Tongue (tissue), 2 donors: ENCODE measurements around the gene TMEM72. TPM values are rescaled to one million over a fixed set of nuclear protein-coding genes. Genes with fewer than 3 reads are reported as not detected.

Source experiments
- DNase-seq: peaks from one replicate; pipeline ENCODE4 v3.0.0-alpha.2; 2015
- total RNA-seq: library from RNA; depleted of rRNA; stranded (reverse); fragments of >200 nt; gene quantifications from one replicate; pipeline ENCODE4 v1.2.3, GENCODE V29; 2014

The TMEM72 gene
- total RNA-seq, 1 donor from 2014 or later: 0.41 TPM

DNA sequence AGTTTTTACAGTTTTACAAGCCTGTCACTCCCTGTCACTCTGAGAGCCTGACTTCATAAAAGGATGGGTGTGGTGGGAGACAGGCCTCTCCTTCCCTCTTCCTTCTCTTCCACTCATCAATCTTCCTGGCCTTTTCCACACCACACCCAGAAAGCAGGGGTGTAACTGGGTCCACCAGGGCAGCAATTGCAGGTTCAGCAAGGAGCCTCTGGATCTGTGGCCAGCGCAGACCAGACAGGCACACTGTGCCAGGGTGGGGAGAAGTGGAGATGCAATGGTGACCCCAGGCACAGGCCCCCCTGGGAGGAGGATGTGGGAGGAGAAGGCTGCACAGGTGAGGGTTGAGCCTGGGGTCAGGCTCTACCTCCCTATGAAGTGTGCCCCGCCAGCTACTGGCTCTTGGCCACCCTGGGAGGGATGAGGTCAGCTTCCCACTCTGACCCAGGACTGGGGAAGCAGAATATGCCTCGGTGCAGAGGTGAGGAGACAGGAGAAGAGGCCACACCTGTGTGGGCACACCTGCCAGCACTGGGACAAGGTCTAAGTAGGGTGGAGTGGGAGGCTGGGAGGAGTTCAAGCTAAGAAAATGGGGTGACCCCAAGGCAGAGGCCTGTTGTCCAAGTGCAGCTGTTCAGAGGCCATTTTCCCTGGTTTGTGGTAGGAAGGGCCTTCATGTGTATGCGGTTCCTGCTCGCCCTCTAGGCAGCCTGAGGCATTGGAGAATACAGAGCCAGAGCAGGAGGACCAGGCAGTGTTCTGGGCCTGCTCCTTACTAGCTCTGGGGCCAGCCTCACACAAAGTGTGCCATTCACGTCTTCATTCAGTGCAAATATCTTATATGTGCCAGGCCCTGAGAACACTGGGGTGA, 20.2 kb upstream of the TMEM72 start:
- DNase-seq: no peak

DNA sequence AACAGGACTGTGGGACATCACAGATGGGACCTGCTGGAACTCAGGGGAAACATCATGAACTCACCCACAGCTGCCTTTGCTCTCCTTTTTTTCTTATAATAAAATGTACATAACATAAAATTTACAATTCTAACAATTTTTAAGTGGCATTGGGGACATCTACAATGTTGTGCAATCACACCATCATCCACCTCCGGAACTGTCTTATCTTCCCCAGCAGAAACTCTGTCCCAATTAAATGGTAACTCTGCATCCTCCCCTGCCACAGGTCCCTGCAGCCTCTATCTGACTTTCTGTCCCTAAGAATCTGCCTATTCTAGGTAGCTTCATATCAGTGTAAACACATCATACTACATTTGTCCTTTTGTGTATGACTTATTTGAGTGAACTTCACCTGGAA, 19.4 kb upstream of the TMEM72 start:
- DNase-seq: no peak

DNA sequence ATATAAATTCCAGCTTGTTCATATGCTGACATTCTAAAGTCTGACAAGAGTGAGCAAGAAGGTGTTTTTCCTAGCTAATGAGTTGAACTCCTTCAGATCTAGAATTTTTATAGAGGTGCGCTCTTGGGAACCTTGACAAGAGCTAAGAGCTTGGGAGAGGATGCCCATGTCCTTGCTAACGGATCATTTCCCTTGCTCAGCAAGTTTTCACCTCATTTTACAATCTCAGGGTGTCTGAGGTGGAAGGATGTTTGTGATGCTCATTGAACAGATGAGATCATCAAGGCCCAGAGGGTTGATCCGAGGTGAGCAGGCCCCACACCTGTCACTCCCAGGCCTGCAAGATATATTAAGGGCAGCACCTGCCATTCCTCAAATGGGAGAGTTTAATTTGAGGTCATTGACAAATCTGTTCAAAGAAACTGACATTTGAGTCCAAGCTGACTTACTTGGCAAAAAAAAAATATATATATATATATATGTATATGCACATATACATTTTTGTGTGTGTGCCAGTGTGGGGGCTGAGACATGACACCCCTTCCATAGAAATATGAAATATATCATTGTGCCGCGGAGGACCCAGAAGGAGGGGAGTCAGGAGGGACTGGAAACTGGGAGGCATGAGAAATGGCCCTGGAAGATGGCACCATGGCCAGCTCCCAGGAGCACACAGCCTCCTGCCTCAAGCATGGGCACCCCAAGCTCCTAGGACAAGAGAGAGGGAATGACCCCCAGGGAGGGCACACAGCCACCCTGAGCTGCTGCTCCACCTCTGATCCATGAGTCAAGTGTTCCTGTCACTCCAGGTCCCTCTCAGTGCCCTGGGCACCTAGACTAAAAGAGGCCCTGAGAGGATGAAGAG, 17.3 kb upstream of the TMEM72 start:
- DNase-seq: no peak

DNA sequence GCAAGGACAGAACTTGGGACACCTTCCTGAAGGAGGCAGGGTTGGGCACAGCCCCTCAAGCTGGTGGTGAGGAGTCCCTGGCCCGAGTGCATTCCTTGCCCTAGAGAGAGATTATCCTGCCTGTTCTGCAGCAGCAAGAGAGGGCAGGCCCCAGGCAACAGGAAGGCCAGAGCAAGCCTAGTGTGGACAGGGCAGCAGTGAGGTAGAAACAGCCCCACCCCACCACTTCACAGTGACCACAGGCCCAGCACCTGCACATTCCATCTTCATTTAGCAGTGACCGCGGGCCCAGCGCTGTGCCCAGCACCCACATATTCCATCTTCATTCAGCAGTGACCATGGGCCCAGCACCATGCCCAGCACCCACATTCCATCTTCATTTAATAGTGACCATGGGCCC, 16.4 kb upstream of the TMEM72 start:
- no peak for DNase-seq

DNA sequence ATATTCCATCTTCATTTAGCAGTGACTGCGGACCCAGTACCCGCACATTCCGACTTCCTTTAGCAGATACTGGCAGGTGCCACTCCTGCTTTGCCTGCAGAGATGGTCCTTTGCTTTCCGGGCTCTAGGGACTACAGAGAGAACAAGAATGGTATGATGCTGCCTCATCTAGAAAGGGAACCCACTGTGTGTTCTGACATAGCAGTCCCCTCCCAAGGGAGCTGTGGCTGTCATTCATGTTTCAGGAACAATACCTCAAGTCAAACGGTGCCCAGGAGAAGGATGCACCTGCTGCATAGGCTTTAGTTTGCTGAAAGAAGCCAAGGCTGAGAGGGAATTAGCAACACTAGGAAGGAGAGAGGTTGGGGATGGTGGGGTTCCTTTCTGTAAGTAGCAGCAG, 15.9 kb upstream of the TMEM72 start:
- no peak for DNase-seq

DNA sequence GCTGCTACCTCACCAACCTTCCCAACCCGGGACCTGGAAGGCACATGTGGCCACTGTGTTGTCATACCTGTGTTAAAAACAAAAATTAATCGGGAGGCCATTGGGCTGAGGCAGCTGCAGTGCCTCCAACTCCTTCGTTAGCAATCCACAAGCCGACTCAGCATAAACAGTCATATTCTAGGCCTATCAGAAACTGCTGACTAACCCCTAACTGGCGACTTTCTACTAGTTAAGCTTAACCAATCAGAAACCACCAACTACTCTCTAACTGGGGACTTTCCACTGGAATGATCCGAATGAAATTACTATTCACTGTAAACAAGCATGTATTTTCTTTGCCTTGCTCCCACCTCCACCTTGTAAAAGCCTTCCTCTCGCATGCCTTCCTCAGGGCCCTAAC, 14.1 kb upstream of the TMEM72 start:
- no peak for DNase-seq

DNA sequence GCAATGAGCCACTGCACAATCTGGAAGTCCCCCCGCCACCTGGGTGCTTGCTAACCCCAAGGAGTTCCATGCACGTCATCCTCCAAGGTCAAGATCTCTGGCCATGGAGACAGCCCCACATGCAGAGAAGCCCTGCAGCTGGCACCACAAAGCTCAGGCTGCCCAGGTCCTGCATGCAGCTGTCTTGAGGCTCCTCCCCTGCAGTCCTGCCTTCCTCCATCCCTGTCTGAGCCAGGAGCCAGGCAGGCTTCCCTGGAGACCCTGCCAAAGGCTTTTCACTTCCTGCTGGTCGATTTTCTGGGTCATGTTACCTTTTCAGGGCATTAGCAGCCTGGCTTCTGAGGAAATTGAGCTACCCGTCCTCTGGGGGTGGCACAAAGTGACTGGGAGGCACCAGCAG, 12.5 kb upstream of the TMEM72 start:
- peak; percentile 76 for DNase-seq

DNA sequence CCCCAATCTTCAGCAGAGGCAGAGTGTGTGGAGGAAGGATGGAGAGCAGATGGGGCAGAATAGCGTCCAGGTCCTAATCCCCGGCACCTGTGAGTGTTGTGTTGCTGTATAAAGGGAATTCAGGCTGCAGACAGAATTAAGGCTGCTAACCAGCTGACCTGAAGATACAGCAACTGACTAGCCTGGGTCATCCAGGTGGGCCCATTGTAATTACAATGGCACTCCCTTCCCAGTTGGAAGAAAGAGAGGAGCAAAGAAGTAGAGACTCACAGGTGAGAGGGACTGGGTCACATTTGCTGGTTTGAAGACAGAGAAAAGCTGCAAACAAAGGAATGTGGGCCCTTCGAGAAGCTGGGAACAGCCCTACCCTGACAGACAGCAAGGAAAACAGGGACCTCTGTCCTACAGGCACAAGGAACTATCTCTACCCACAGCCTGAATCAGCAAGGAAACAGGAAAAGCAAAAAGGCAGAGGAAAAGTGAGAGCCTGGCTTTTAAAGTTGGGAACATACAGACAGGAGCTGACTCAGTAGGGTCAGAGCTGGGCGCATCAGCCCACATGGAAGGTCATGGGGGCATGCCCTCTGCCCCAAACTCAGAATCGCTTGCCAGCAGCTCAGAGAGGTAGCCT, 11.6 kb upstream of the TMEM72 start:
- no peak for DNase-seq

DNA sequence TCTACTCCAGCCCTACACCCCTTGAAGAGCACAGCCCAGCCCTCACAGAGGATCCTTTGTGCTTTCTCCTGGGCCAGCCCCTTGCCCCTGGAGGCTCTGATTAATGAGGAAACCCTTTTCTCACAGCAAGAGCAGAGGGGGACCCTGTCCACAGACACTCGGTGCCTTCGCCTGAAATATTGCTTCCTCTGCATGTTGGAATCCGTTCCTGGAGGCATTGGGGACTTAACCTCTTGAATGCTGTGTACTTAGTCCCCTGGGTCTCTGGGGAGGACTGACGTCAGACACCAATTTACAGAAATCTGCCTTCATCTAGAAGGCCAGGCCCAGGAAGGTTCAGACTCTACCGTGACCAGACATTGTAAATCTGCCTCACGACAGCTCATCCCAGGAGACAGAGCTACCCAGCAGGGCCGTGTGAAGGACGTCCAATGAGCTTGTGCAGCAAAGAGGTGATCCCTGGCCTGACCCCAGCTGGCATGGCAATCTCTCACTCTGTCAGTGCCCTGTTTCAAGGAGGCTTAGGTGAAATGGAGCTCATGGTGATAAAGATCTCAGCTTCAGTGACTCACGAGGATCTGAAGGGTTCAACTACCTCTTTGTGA, 8.1 kb upstream of the TMEM72 start:
- peak; percentile 27 for DNase-seq

DNA sequence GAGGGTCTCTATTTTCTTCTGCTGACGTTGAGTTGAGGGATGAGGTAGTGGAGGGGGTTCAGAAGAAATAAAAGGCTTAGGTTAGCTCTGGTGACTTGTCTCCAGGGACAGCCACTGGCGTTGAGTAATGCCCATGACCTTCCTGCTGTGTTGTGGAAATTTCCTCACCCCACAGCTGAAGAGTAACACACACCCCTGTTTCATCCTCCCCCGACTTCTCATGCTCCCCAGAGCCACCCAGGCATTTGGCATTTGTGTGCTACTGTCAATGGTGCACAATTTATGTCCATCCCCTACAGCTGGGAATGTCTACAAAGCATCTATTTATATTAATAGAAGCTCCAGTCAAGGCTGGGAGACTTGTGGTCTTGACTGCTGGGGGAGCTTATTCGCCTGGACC, 4.7 kb upstream of the TMEM72 start:
- DNase-seq: no peak

DNA sequence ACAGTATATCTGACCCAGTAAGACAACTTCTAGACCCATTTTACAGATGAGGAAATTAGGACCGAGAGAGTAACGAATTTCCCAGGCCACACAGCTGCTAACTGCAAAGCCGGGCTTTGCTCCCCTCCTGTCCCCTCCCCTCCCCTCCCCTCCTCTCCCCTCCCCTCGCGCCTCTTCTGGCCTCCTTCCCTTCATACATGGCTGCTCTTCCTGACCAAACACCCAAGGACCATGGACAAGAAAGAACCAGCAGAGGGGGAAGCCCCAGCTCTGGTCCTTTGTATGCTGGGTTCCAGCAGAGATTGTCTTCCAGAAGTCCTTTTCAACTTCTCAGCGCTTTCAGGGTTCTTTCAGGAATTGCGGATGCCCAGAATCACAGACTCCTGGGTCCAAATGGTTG, 3.6 kb upstream of the TMEM72 start:
- DNase-seq: no peak

DNA sequence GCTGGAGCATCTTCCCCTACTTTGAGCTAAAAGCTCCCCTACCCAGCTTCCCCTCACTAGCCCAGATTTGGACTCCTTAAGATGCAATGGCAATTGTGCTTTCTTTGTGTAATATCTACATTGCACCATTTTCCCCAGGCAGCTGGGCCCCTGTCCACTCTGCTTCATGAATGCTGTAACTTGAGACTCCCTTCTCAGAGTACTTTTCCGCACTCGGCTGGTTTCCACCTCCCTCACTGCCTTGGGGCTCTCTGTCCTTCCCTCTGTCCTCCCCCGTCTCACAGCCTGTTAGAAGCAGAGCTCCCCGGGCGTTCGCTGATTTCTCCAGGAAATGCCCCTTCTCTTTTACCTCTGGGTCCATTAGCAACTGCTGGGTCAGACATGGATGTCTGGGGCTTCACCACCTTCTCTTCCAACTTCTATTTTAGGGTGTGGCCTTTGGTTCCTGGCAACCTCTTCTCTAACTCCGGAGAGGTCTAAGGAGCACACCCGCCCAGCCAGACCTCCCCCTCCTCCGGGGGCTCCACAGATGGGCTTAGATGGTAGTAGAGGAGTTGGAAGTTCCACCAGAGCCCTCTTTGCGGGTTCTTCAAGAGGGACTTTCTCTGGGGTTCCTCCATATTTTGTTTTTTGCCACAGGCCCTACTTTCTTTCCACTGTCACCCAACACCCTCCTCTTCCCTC, 2.9 kb upstream of the TMEM72 start:
- peak; percentile 85 for DNase-seq

DNA sequence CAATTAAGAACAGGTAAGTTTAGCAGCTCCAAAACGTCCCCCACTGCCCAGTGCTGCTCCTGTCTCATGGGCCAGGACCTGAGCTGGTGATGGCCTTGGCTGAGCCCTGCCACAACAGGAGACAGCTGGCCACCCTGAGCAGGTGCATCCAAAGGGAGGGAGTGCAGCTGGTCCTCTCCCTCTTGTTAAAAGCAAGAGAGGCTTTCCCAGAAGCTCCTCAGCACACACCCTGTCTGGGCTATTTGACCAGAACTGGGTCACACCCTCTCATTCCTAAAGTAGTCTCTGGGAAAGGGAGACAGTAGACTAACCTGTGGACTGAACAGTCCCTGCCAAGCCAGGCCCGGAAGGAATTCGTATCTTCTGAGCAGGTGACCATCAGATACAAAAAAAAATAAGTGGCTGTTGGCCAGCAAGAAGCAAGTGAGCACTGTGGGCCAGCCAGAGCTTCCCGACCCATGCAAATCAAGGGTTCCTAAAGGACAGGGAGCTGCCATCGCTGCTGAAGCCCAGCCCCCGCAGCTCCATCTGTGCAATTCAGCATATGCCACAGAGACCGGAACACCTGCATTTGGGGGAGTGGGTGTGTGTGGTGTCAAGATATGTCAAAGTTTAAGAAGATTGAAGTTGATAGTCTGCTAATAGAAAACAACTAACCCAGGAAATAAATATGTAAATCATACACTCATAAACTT, 2.1 kb upstream of the TMEM72 start:
- peak; percentile 84 for DNase-seq

DNA sequence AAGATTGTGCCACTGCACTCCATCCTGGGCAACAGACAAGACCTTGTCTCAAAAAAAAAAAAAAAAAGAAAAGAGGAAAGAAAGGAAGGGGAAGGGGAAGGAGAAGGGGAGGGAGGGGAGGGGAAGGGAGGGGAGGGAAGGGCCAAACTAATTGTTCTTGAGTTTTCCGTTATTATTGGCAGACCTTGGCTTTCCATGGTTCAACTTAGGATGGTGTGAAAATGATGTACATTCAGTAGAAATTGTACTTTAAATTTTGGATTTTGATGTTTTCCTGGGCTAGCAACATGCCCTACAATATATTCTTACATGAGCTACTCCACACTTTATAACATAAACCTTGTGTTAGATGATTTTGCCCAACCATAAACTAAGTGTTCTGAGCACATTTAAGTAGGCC, 1.2 kb upstream of the TMEM72 start:
- DNase-seq: no peak

DNA sequence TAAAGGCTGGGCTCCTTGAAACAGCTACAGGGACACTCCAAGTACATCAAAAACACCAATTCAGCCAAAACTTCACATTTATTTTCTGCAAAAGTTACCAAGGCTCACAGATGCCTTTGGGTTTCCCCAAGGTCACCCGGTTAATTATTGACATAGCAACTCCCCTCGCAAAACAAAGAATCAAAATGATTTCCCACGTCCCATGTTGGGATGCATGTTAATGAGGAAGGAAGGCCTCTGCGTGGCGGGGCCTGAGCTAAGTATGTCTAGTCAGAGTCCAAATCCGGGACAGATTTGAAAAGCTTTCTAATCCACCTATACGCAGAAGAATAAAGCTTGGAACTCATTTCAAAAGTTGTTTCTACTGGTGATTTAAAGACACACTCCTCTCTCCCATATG, 535 bp upstream of the TMEM72 start:
- no peak for DNase-seq

DNA sequence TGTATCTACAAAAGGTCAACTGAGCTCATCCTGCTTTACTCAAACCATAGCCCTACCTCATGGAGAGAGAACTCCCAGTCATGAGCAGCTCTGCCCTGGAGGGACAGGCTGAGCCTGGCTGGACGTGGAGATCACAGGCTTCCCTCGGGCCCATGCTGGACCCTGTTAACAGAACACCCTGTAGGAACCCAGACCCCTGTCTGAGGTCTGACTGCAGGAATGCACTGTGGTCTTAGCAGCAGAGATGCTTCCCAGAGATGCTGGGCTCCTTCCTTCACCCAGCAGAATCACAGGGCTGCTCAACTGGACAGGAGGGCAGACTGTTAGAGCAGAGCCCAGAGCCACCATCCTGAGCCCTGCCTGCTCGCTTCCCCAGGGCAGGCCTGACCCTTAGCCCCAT, 814 bp downstream of the TMEM72 start:
- no peak for DNase-seq

DNA sequence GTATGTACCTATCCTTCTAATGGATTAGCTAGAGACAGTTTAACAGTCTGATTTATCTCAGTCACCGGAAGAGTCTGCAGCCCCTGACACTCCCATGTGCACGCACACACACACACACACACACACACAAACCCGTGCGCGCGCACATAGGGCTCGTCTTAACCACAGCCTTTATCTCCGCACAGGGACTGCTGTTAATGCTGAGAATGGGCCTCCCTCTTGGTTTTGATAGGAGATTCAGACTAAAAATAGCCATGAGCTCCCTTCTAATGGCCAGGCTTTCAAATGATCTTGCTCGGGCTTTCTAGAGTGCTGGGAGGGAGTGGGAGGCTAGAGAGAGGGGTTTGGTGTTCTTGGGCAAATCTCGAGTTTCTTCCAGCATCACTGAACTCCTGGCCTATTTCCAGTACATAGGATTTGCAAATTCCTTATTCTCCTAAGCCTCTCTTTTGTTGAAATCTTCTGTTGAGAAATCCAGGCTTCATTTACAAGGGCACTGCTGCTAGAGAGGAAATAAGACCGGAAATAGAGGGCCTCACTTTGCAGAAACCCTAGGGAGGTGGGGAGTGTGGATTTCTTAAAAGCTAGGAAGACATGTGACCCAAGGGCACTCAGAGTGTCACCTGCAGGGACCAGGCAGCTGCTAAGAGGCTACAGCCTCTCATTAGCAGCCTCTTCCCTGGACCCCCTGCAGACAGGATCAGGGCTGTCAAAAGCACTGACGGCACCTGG, 2.4 kb downstream of the TMEM72 start:
- peak; percentile 40 for DNase-seq

DNA sequence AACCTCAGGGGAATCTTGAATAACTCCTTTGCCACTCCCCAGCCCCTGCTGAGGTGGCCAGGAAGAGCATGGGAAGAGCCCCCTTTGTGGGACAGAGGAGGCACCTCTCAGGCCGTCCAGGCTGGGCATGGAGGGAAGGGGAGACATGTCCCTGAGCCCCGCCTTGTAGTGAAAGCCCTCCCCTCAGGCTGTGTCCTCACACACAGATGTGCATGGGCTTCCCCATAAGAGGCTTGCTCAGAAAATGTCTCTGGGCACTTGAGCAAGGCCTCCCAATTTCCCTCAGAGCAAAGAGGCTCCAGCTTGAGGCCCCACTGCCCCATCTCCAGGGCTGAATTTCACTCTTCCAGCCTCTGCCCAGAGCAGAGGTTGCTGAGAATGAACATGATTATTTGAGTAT, 3.8 kb downstream of the TMEM72 start:
- no peak for DNase-seq

DNA sequence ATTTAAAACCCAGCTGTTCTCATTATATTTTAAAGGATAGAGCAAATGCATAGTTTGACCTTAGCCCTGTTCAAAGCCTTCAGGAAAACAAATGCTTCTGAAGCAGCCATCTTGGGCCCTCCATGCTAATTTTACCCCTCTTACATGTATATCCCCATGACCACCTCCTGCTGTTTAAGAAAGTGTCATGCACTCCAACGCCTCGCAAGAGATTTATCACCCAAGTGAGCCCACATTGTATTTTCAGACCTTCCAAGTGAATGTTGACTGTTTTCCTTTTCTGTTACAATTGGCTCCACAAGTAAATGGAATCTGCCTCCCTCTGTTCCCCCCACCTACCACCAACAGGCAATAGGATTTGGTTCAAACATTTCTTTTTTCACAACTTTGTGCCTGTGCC, 5.3 kb downstream of the TMEM72 start:
- DNase-seq: no peak

DNA sequence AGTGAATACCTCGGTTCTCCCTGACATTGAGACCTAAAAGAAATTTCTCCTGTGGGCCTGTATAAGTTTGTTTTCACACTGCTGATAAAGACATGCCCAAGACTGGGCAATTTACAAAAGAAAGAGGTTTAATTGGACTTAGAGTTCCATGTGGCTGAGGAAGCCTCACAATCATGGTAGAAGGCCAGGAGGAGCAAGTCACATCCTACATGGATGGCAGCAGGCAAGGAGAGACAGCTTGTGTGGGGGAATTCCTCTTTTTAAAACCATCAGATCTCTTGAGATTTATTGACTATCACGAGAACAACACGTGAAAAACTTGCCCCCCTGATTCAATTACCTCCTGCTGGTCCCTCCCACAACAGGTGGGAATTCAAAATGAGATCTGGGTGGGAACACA, 6.7 kb downstream of the TMEM72 start:
- no peak for DNase-seq

DNA sequence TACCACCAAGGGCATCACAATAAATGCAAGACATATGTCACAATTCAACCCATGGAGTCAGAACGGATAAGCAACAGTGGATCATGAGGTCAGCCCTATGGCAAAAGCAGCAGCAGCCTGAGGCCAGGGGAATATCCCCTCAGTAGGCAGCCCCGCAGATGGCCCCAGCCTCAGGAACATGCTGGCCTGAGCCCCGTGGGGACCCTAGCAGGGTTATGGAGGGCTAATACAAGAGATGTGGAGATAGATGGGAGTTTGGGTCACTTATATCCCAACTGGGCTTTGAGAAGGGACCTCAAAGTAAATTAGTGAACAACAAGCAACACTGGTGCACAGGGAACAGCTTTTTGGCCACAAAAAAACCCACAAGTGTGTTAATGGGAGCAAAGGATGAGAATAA, 9.1 kb downstream of the TMEM72 start:
- DNase-seq: no peak
